OCI-LY7 (cell line): ENCODE results near the gene NOVA1. TPM values are rescaled to one million over a fixed set of nuclear protein-coding genes. Genes with fewer than 3 reads are reported as not detected.

Source experiments
- BruUV-seq: library from RNA; stranded (reverse); fragments of 400-500 nt; replicated peaks from 2 replicates; lab custom pipeline; 2021; lab: Mats Ljungman, UMichigan
- CTCF ChIA-PET: fragments of 300-600 bp; sonication (Branson Sonifier 250); formaldehyde crosslinking; loops from one replicate; lab custom pipeline; 2022; ENCODE audit warnings: antibody characterized with exemption; ENCODE audit not compliant: unreplicated experiment; lab: Charles Lee
- POLR2A ChIA-PET: fragments of 300-600 bp; sonication (Branson Sonifier 250); formaldehyde crosslinking; loops from one replicate; lab custom pipeline; 2022; ENCODE audit warnings: antibody characterized with exemption; lab: Charles Lee
- DNase-seq: peaks from one replicate; pipeline ENCODE4 v3.0.0-alpha.2; 2015; ENCODE audit warnings: low spot score
- H2AFZ ChIP-seq: fragments of 200-600 bp; sonication (generic), shearing (Covaris generic); 2 replicates; pipeline ENCODE4 v1.6.1; 2014; ENCODE audit warnings: mild to moderate bottlenecking, antibody characterized with exemption, low read length, moderate library complexity
- H3K27ac ChIP-seq: fragments of 200-600 bp; sonication (generic); 2 replicates; pipeline ENCODE4 v1.5.1; 2014; ENCODE audit warnings: mixed run types, low read depth, mild to moderate bottlenecking, moderate library complexity, low read length, inconsistent platforms; ENCODE audit not compliant: poor library complexity, severe bottlenecking
- H3K36me3 ChIP-seq: fragments of 200-600 bp; sonication (generic); 2 replicates; pipeline ENCODE4 v1.6.1; 2014; ENCODE audit warnings: mild to moderate bottlenecking, antibody characterized with exemption, low read length, moderate library complexity, mixed read lengths; ENCODE audit not compliant: insufficient read depth
- H3K4me1 ChIP-seq: fragments of 200-600 bp; sonication (generic); 2 replicates; pipeline ENCODE4 v1.5.1; 2014; ENCODE audit warnings: mild to moderate bottlenecking, low read length; ENCODE audit not compliant: insufficient read depth, poor library complexity, severe bottlenecking
- H3K4me2 ChIP-seq: fragments of 200-600 bp; sonication (generic); 2 replicates; pipeline ENCODE4 v1.6.1; 2014; ENCODE audit warnings: mild to moderate bottlenecking, low read length
- H3K4me3 ChIP-seq: fragments of 200-600 bp; sonication (generic); 2 replicates; pipeline ENCODE4 v1.5.1; 2014; ENCODE audit warnings: mild to moderate bottlenecking, low read depth, low read length; ENCODE audit not compliant: poor library complexity, severe bottlenecking
- H3K79me2 ChIP-seq: fragments of 200-600 bp; sonication (generic); 2 replicates; pipeline ENCODE4 v1.6.1; 2016; ENCODE audit warnings: low read depth, mild to moderate bottlenecking, low read length, moderate library complexity, mixed read lengths; ENCODE audit not compliant: insufficient read depth
- H3K9me2 ChIP-seq: fragments of 200-600 bp; sonication (generic); 2 replicates; pipeline ENCODE4 v1.6.1; 2016; ENCODE audit warnings: mild to moderate bottlenecking, low read length, mixed read lengths; ENCODE audit not compliant: insufficient read depth
- H3K9me3 ChIP-seq: fragments of 200-600 bp; sonication (generic); 2 replicates; pipeline ENCODE4 v1.6.1; 2014; ENCODE audit warnings: mild to moderate bottlenecking, mixed run types, low read length, mixed read lengths
- H4K20me1 ChIP-seq: fragments of 200-600 bp; sonication (generic); 2 replicates; pipeline ENCODE4 v1.6.1; 2014; ENCODE audit warnings: mild to moderate bottlenecking, antibody characterized with exemption, low read length, moderate library complexity, mixed read lengths; ENCODE audit not compliant: insufficient read depth
- CTCF ChIP-seq: fragments of 200-600 bp; sonication (generic); conservative IDR thresholded peaks from 2 replicates; pipeline ENCODE4 v1.5.1; 2014; ENCODE audit warnings: mild to moderate bottlenecking, antibody characterized with exemption, low read length, moderate library complexity, mixed read lengths
- EZH2phosphoT487 ChIP-seq: fragments of 200-600 bp; sonication (generic); IDR thresholded peaks from 2 replicates; pipeline ENCODE4 v1.6.1; 2018; ENCODE audit warnings: low read depth, borderline replicate concordance, mild to moderate bottlenecking, mixed run types, antibody characterized with exemption, low read length, moderate library complexity, mixed read lengths
- intact Hi-C: fragments of 100-400 bp; cut with micrococcal nuclease; formaldehyde crosslinking; loops from one replicate; pipeline ENCODE4 v1.10.0; 2022; ENCODE audit not compliant: unreplicated experiment
- total RNA-seq, 2 experiments: library from RNA; depleted of rRNA in 1 of 2; stranded (reverse); fragments of >200 nt in 1 of 2; shearing (Covaris generic) in 1 of 2; gene quantifications; 2 replicates each; pipeline ENCODE4 v1.2.3, GENCODE V29; 2014 to 2022

Gene NOVA1
- total RNA-seq, 2 experiments from 2014 or later, result not detected

- no peaks in the 10 kb centered on the region for H3K9me3 ChIP-seq
- H3K4me3 ChIP-seq, result no peak overlapping the region
- ChIA-PET CTCF (no interaction called here), POLR2A (no interaction called here)
- H3K4me1 ChIP-seq, result no peaks in the 10 kb centered on the region
- no peak overlapping the region for H3K4me2 ChIP-seq
- no peak for DNase-seq
- no TSS peak for BruUV-seq
- intact Hi-C loops, result no loop called here
- no peaks in the 10 kb centered on the region for H3K9me2 ChIP-seq
- no peaks in the 10 kb centered on the region for H3K36me3 ChIP-seq
- H3K79me2 ChIP-seq, result no peaks in the 10 kb centered on the region
- no peaks in the 10 kb centered on the region for H4K20me1 ChIP-seq
- TF ChIP-seq CTCF (no peak), EZH2phosphoT487 (no peak)
- H2AFZ ChIP-seq, result no peak overlapping the region
- no peak overlapping the region for H3K27ac ChIP-seq
Measured at GRCh38 chr14:26554069-26554772, 43.6 kb downstream of the NOVA1 start.

GRCh38 chr14:26549571-26549970 lies 48.3 kb downstream of the NOVA1 start:
- no peaks in the 10 kb centered on the region for H3K36me3 ChIP-seq
- BruUV-seq, result no TSS peak
- no peaks in the 10 kb centered on the region for H3K4me1 ChIP-seq
- H4K20me1 ChIP-seq, result no peaks in the 10 kb centered on the region
- POLR2A ChIA-PET, result no interaction called here
- H3K4me2 ChIP-seq, result no peak overlapping the region
- no peak overlapping the region for H2AFZ ChIP-seq
- H3K27ac ChIP-seq, result no peak overlapping the region
- TF ChIP-seq EZH2phosphoT487 (no peak), CTCF (no peak)
- intact Hi-C loops, result no loop called here
- H3K4me3 ChIP-seq, result no peak overlapping the region
- no peak for DNase-seq
- no peaks in the 10 kb centered on the region for H3K79me2 ChIP-seq
- CTCF ChIA-PET, result no interaction called here
- H3K9me2 ChIP-seq, result no peaks in the 10 kb centered on the region
- no peaks in the 10 kb centered on the region for H3K9me3 ChIP-seq

- Histone ChIP-seq H3K9me2 (no peaks in the 10 kb centered on the region), H3K4me1 (no peaks in the 10 kb centered on the region), H3K4me2 (no peak overlapping the region), H3K79me2 (no peaks in the 10 kb centered on the region), H3K9me3 (no peaks in the 10 kb centered on the region), H2AFZ (no peak overlapping the region), H4K20me1 (no peaks in the 10 kb centered on the region), H3K27ac (no peak overlapping the region), H3K36me3 (no peaks in the 10 kb centered on the region), H3K4me3 (no peak overlapping the region)
- ChIA-PET POLR2A (interaction anchor here (0.7 kb wide), 1 partner anchor 41 kb away, joined by 4 read pairs; no protein-coding TSS in a partner anchor), CTCF (no interaction called here)
- TF ChIP-seq EZH2phosphoT487 (no peak), CTCF (no peak)
- intact Hi-C loops, result no loop called here
- DNase-seq, result no peak
- BruUV-seq, result no TSS peak
Measured at GRCh38 chr14:26548406-26548805, 49.4 kb downstream of the NOVA1 start.
